PFSK-1 (cell line): ENCODE measurements around the gene NRP2.

Experiments used
- POLR2AphosphoS5 ChIP-seq: IDR thresholded peaks from 2 replicates; pipeline ENCODE4 v1.6.1; 2012; ENCODE audit warnings: low read depth, mild to moderate bottlenecking, control low read depth, low read length, moderate library complexity
- REST ChIP-seq, 2 experiments: IDR thresholded peaks; 2 replicates each; pipeline versions ENCODE4 v1.6.1 to v1.8.0; 2011 to 2012; ENCODE audit warnings: low read depth in 2 of 2, low read length in 2 of 2, control low read depth in 1 of 2, inconsistent platforms in 1 of 2, mild to moderate bottlenecking in 1 of 2, moderate library complexity in 1 of 2; ENCODE audit not compliant: insufficient read depth in 1 of 2
- TAF1 ChIP-seq: IDR thresholded peaks from 2 replicates; pipeline ENCODE4 v1.6.1; 2012; ENCODE audit warnings: low read length, control low read depth, borderline replicate concordance; ENCODE audit not compliant: insufficient read depth

- TF ChIP-seq TAF1 (no peak), REST (IDR thresholded peaks at IDR 0.05; ENCODE audit: insufficient read depth in 1 of 2, low read depth in 2 of 2, low read length in 2 of 2) (no peak), POLR2AphosphoS5 (no peak)
Measured at GRCh38 chr2:205686783-205687640, 4.7 kb downstream of the NRP2 start.
